Left hindlimb (tissue), 1 donor: ENCODE results near the gene ZNF791.
A peak's percentile ranks its signal among the peaks of the same experiment; 100 is the strongest.
"Not testable (repeated sequence)": the region's sequence is repeated elsewhere in the genome, so short reads cannot be mapped to it uniquely, and the experiment has no call there.

Source experiments
- DNase-seq: peaks from one replicate; pipeline ENCODE4 v3.0.0-alpha.2; 2018

ZNF791 gene

GRCh38 chr19:12636631-12637030 is 25.9 kb downstream of the ZNF791 start:
- no peak for DNase-seq

- no peak for DNase-seq
These were observed 28.0 kb downstream of the ZNF791 start for GRCh38 chr19:12638611-12639182.

GRCh38 chr19:12639901-12640613 is 29.3 kb downstream of the ZNF791 start:
- DNase-seq: peak; percentile 79

- DNase-seq: no peak
These were observed 30.7 kb downstream of the ZNF791 start for GRCh38 chr19:12641456-12641855.

- DNase-seq: no peak
These were observed 31.8 kb downstream of the ZNF791 start for GRCh38 chr19:12642506-12642905.

- not testable (repeated sequence) for DNase-seq
These were observed 33.0 kb downstream of the ZNF791 start for GRCh38 chr19:12643716-12644115.

GRCh38 chr19:12646551-12646950 is 35.8 kb downstream of the ZNF791 start:
- DNase-seq: no peak

GRCh38 chr19:12647047-12647446 is 36.3 kb downstream of the ZNF791 start:
- DNase-seq: no peak

GRCh38 chr19:12647490-12648071 is 36.9 kb downstream of the ZNF791 start:
- no peak for DNase-seq

- DNase-seq: no peak
These were observed 37.4 kb downstream of the ZNF791 start for GRCh38 chr19:12648088-12648487.

- no peak for DNase-seq
These were observed 39.2 kb downstream of the ZNF791 start for GRCh38 chr19:12649941-12650340.

GRCh38 chr19:12652219-12652618 is 41.5 kb downstream of the ZNF791 start:
- DNase-seq: no peak

- no peak for DNase-seq
These were observed 44.8 kb downstream of the ZNF791 start for GRCh38 chr19:12655546-12655945.

- DNase-seq: no peak
These were observed 46.3 kb downstream of the ZNF791 start for GRCh38 chr19:12656899-12657571.

GRCh38 chr19:12657966-12658365 is 47.2 kb downstream of the ZNF791 start:
- no peak for DNase-seq

- peak; percentile 0 for DNase-seq
These were observed 50.3 kb downstream of the ZNF791 start for GRCh38 chr19:12660980-12661379.

GRCh38 chr19:12664406-12665280 is 53.9 kb downstream of the ZNF791 start:
- DNase-seq: no peak

- DNase-seq: no peak
These were observed 54.5 kb downstream of the ZNF791 start for GRCh38 chr19:12665281-12665573.

GRCh38 chr19:12665671-12666264 is 55.0 kb downstream of the ZNF791 start:
- no peak for DNase-seq

GRCh38 chr19:12666265-12667048 is 55.7 kb downstream of the ZNF791 start, which contains the start of the genes MAN2B1 and WDR83:
Gene MAN2B1 (minus strand): TSS chr19:12666742. CDS start chr19:12666701, 41 bp downstream.
Gene WDR83 (plus strand): TSS chr19:12666807. CDS start chr19:12669791, 2,984 bp downstream.
- peak; percentile 84 for DNase-seq

- DNase-seq: no peak
These were observed 57.1 kb downstream of the ZNF791 start for GRCh38 chr19:12667731-12668302.
